Pancreas (tissue), 10 donors: ENCODE measurements around the gene NDFIP1. TPM values are rescaled to one million over a fixed set of nuclear protein-coding genes. Genes with fewer than 3 reads are reported as not detected.

ENCODE experiments used
- ATAC-seq, 4 donors: fragments of 200-7000 bp; cut with Tn5 transposase; one replicate each; pipeline versions ENCODE4 v1.8.0 to v1.9.1; 2020; ENCODE audit warnings: mild to moderate bottlenecking in 4 of 4, moderate library complexity in 4 of 4
- DNase-seq, 6 donors: peaks; one replicate each; pipeline ENCODE4 v3.0.0-alpha.2; 2020
- FAIRE-seq: peaks from 2 replicates; lab custom pipeline; 2012; peaks lifted over from hg19 to GRCh38; lab: Jason Lieb, UNC
- H3K27ac ChIP-seq, 4 donors: fragments of 200-600 bp; sonication (generic); 1 replicate in 3 of 4; 2 replicates in 1 of 4; pipeline versions ENCODE4 v1.5.0 to v1.8.0; 2020
- H3K27me3 ChIP-seq, 4 donors: fragments of 200-600 bp; one replicate each; pipeline ENCODE4 v1.8.0; 2021
- H3K36me3 ChIP-seq, 3 donors: fragments of 200-600 bp; sonication (generic) in 1 of 3; one replicate each; pipeline versions ENCODE4 v1.5.0 to v1.8.0; 2020 to 2021
- H3K4me1 ChIP-seq, 3 donors: fragments of 200-600 bp; one replicate each; pipeline ENCODE4 v1.8.0; 2021
- H3K4me3 ChIP-seq, 4 donors: fragments of 200-600 bp; sonication (generic) in 2 of 4; one replicate each; pipeline versions ENCODE4 v1.5.0 to v1.8.0; 2020 to 2021
- H3K9me3 ChIP-seq, 4 donors: fragments of 200-600 bp; one replicate each; pipeline ENCODE4 v1.8.0; 2021
- WGBS, 2 donors: extraction: QIAGEN DNeasy Blood & Tissue Kit; methylation state at CpG; one replicate each; pipeline ENCODE4 v1.1.7; 2013; 5-methylcytosine and 5-hydroxymethylcytosine counted together
- intact Hi-C, 3 donors: fragments of 100-400 bp; cut with DNase I; formaldehyde crosslinking; loops; one replicate each; pipeline versions ENCODE4 v1.11.1 to v1.14.2; 2022
- polyA plus RNA-seq, 2 donors: library from polyadenylated mRNA; stranded (reverse); fragments of 200-250 nt; gene quantifications; one replicate each; pipeline ENCODE4 v1.2.3, GENCODE V29; 2013
- total RNA-seq, 6 donors: library from RNA; stranded (reverse); fragmentation: NEBNext Ultra II Directional in 4 of 6; extraction: Animal tissue kit (Norgen Biotek cat#: 25700) in 4 of 6; gene quantifications; one replicate each; pipeline versions ENCODE4 v1.2.1 to v1.2.4, GENCODE V29; 2021 to 2023
- TF ChIP-seq, protein P1 (sequence below), 4 donors: fragments of 200-600 bp; sonication (generic) in 3 of 4; IDR thresholded peaks; one replicate each; pipeline versions ENCODE4 v1.5.0 to v1.8.0; 2021; ENCODE audit warnings: antibody characterized with exemption in 4 of 4
- donor health status: healthy with polysubstance abuse.
- donor health status: DM: no; HTN: no; CAD: no; lungs with moderate emphysema.
- donor health status: DM: no; HTN: no; CAD: no.
- donor health status: control.
- donor health status: control.
- donor health status: Bipolar disorder and iron deficiency.
- donor health status: DM: yes; HTN: yes; CAD: no.
- donor health status: DM: no; HTN: no; CAD: no.
- donor health status: DM: no; HTN: no; CAD: no.
- donor health status: DM: yes; HTN: yes; CAD: no.

NDFIP1 gene
- total and polyA plus RNA-seq, 8 donors = 15.7 to 50.1 (median 33.7) TPM

DNA sequence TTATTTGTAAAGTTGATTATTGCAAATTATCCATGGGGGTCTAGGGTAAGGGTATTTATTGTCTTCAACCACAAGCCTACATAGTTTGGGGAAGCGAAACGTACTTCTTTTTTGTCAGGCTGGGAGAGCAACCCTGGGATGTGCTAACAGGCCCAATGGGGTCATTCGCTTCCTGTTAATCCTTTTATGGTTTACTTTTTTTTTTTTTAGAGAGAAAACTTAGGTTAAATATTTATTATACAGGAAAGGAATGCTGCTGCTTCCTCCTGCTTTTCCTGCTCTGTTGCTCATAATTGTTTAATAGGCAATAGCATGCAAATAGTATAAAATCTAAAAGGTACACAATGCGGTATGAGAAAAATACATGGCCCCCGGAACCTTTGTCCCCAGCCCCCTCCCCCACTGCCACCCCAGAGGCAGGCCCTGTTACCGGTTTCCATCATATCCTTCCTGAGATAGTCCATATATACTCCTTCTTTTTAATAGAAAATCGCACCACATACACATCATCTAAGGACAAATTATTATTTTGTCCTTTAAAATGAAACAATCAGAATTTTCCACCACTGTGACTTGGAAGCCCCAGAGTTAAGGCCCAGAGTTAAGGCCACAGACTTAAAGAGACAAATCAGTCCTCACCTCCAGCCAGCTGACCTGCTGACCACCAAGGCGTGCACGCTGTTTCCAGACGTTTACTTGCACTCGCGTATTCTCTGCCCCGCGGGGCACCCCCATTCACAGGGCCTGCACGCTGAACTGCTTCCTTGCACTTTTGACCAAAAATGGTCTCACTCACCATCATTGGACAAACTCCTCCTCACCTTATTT is 83.9 kb downstream of the NDFIP1 start:
- Histone ChIP-seq H3K27ac (no peak overlapping the region), H3K4me1 (no peaks in the 10 kb centered on the region), H3K9me3 (no peaks in the 10 kb centered on the region), H3K4me3 (no peak overlapping the region), H3K36me3 (no peaks in the 10 kb centered on the region), H3K27me3 (no peaks in the 10 kb centered on the region)
- WGBS, 2 donors = 90% methylated on average over 15 of the region's 15 CpGs
- no peak for ATAC-seq
- intact Hi-C loops = no loop called here
- FAIRE-seq = no peak
- no peak for DNase-seq
- TF ChIP-seq, protein P1, sequence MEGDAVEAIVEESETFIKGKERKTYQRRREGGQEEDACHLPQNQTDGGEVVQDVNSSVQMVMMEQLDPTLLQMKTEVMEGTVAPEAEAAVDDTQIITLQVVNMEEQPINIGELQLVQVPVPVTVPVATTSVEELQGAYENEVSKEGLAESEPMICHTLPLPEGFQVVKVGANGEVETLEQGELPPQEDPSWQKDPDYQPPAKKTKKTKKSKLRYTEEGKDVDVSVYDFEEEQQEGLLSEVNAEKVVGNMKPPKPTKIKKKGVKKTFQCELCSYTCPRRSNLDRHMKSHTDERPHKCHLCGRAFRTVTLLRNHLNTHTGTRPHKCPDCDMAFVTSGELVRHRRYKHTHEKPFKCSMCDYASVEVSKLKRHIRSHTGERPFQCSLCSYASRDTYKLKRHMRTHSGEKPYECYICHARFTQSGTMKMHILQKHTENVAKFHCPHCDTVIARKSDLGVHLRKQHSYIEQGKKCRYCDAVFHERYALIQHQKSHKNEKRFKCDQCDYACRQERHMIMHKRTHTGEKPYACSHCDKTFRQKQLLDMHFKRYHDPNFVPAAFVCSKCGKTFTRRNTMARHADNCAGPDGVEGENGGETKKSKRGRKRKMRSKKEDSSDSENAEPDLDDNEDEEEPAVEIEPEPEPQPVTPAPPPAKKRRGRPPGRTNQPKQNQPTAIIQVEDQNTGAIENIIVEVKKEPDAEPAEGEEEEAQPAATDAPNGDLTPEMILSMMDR (IDR thresholded peaks at IDR 0.05) = no peak

DNA sequence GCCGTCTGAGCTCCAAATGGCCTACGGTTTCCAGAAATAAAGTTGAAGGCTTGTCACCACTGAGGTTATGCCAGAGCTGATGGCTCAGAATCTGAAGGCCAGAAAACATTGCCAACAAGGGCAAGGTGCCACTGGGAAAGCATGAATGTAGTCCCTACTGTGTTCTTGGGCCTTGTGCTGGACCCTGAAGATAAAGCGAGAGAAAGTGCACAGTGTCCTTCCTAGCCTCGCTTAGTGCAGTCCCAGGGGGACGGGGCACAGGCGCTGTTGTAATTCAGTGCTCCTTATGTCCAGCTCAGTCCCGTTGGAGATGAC is 84.5 kb downstream of the NDFIP1 start:
- H3K36me3 ChIP-seq = no peaks in the 10 kb centered on the region
- no peaks in the 10 kb centered on the region for H3K27me3 ChIP-seq
- no peak overlapping the region for H3K27ac ChIP-seq
- no peaks in the 10 kb centered on the region for H3K4me1 ChIP-seq
- no peak for ATAC-seq
- intact Hi-C loops = no loop called here
- TF ChIP-seq, protein P1 (IDR thresholded peaks at IDR 0.05) = no peak
- no peak for DNase-seq
- H3K9me3 ChIP-seq = no peaks in the 10 kb centered on the region
- H3K4me3 ChIP-seq = no peak overlapping the region
- WGBS, 2 donors = 77 to 85% methylated on average over 7 of the region's 7 CpGs
- FAIRE-seq = no peak

DNA sequence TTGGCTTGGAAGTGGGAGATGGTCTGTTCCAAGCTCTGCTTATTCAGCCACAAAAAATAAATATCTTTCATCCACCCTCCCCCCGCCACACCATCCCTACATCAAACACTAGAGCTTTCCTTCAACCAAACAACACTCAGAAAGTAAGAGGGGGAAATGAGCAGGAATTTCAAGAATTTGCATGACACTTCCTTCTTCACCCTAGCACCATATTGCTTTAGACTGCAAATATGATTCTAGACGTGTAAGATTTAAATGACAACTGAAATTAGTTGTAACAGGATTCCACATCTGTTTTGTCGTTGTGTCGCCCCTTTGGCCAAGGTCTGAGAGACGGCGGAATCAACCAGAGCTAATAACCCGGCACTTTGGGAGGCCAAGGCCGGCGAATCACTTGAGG is 88.5 kb downstream of the NDFIP1 start:
- Histone ChIP-seq H3K27ac (no peak overlapping the region), H3K4me3 (no peak overlapping the region), H3K4me1 (no peaks in the 10 kb centered on the region), H3K36me3 (no peaks in the 10 kb centered on the region), H3K9me3 (no peaks in the 10 kb centered on the region), H3K27me3 (no peaks in the 10 kb centered on the region)
- WGBS, 2 donors = 81 to 82% methylated on average over 9 of the region's 9 CpGs
- ATAC-seq (no peak), FAIRE-seq (no peak), DNase-seq (no peak)
- intact Hi-C loops = no loop called here
- TF ChIP-seq, protein P1 (IDR thresholded peaks at IDR 0.05) = no peak

DNA sequence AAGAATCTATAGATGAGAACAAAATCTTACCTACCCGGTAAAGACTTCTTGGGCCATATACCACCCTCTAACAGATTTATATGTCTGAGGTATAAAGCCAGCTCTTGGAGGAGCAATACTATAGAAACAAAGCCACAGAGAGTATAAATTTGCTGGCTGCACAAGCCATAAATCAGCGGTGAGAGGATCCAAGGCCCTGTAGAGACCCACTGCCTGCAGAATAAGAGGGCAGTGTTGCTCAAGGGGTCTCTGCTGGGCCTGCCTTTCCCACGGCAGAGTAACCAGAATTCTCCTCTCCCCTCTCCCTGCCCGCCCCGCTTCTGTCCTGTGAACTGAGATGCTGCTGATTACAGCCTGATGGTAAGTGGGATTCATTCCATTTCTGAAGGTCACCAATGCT is 89.2 kb downstream of the NDFIP1 start:
- ATAC-seq (no peak), FAIRE-seq (no peak), DNase-seq (no peak)
- H3K36me3 ChIP-seq = no peaks in the 10 kb centered on the region
- WGBS, 2 donors = 84 to 88% methylated on average over 5 of the region's 5 CpGs
- H3K4me1 ChIP-seq = no peaks in the 10 kb centered on the region
- H3K9me3 ChIP-seq = no peaks in the 10 kb centered on the region
- intact Hi-C loops = no loop called here
- TF ChIP-seq, protein P1 (IDR thresholded peaks at IDR 0.05) = no peak
- no peaks in the 10 kb centered on the region for H3K27me3 ChIP-seq
- no peak overlapping the region for H3K27ac ChIP-seq
- no peak overlapping the region for H3K4me3 ChIP-seq

DNA sequence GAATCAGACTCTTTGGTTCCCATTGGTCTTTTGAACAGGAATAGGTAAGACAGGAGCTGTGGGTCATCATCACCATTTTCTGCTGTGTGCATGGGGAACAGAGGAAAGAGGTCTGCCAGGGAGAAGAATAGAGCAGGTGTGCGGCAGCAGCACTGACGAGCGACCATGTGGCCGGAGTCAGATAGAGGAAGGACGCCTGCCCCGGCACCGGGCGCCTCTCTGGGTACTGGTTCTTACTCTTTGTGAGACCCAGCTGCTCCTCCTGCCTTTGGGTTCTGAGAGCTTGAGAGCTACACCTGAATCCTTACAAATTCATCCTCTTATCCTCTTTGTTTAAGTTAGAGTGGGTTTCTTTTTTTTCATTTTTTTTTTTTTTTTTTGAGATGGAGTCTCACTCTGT is 90.8 kb downstream of the NDFIP1 start:
- WGBS, 2 donors = 89 to 94% methylated on average over 8 of the region's 8 CpGs
- FAIRE-seq (no peak), ATAC-seq (no peak), DNase-seq (no peak)
- Histone ChIP-seq H3K27me3 (no peaks in the 10 kb centered on the region), H3K4me1 (no peaks in the 10 kb centered on the region), H3K36me3 (no peaks in the 10 kb centered on the region), H3K4me3 (no peak overlapping the region), H3K9me3 (no peaks in the 10 kb centered on the region), H3K27ac (no peak overlapping the region)
- TF ChIP-seq, protein P1 (IDR thresholded peaks at IDR 0.05) = no peak
- intact Hi-C loops = no loop called here
